Measurements from ENCODE around the gene LRG1. TPM values are rescaled to one million over a fixed set of nuclear protein-coding genes. Genes with fewer than 3 reads are reported as not detected.

The LRG1 gene
- total and polyA plus RNA-seq, 2 of the 13 experiments (the other 11 are each of a cell fraction or from before 2014, with no cell fraction given): 12.0 to 39.3 TPM

- TF ChIP-seq E2F5 (CRISPR knock-in tag; conservative IDR thresholded peaks at IDR 0.05): 0 out of 2 replicates have a peak, but pooled peaks have one; percentile 15
- TF ChIP-seq ZNF883 (CRISPR knock-in tag; IDR thresholded peaks at IDR 0.05; ENCODE audit: not compliant biosample characterization): no peak
- TF ChIP-seq HOXA7 (CRISPR knock-in tag; IDR thresholded peaks at IDR 0.05): no peak
- TF ChIP-seq ZNF256 (CRISPR knock-in tag; conservative IDR thresholded peaks at IDR 0.05): no peak; the same call in 1 of the 2 replicates
- peak; percentile 62; the same call in 1 of the 2 replicates for TF ChIP-seq TAF1 (CRISPR knock-in tag; IDR thresholded peaks at IDR 0.05)
- no peak for TF ChIP-seq LCORL (IDR thresholded peaks at IDR 0.05)
- TF ChIP-seq LCORL (CRISPR knock-in tag; IDR thresholded peaks at IDR 0.05): peak; percentile 92
- TF ChIP-seq ZNF318 (CRISPR knock-in tag; IDR thresholded peaks at IDR 0.05): no peak; the same call in 1 of the 2 replicates
- TF ChIP-seq, protein P1, sequence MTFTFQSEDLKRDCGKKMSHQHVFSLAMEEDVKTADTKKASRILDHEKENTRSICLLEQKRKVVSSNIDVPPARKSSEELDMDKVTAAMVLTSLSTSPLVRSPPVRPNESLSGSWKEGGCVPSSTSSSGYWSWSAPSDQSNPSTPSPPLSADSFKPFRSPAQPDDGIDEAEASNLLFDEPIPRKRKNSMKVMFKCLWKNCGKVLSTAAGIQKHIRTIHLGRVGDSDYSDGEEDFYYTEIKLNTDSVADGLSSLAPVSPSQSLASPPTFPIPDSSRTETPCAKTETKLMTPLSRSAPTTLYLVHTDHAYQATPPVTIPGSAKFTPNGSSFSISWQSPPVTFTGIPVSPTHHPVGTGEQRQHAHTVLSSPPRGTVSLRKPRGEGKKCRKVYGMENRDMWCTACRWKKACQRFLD (CRISPR knock-in tag; IDR thresholded peaks at IDR 0.05; ENCODE audit: borderline replicate concordance): no peak
- TF ChIP-seq CBX1 (IDR thresholded peaks at IDR 0.05; ENCODE audit: low read depth): peak; percentile 50
- peak; percentile 32; the same call in 1 of the 2 replicates for TF ChIP-seq ZNF672 (CRISPR knock-in tag; IDR thresholded peaks at IDR 0.05)
- no peak; the same call in 1 of the 2 replicates for TF ChIP-seq ZC3H4 (CRISPR knock-in tag; IDR thresholded peaks at IDR 0.05; ENCODE audit: borderline replicate concordance)
- no peak for TF ChIP-seq CHCHD3 (CRISPR knock-in tag; IDR thresholded peaks at IDR 0.05)
- no peak for TF ChIP-seq NFE2 (CRISPR knock-in tag; IDR thresholded peaks at IDR 0.05)
- TF ChIP-seq THRA (CRISPR knock-in tag; IDR thresholded peaks at IDR 0.05; ENCODE audit: borderline replicate concordance): peak; percentile 97
- peak; percentile 60; the same call in 1 of the 2 replicates for TF ChIP-seq ZNF549 (CRISPR knock-in tag; IDR thresholded peaks at IDR 0.05)
- no peak for TF ChIP-seq ARID2 (CRISPR knock-in tag; IDR thresholded peaks at IDR 0.05; ENCODE audit: borderline replicate concordance)
- TF ChIP-seq ZNF138 (CRISPR knock-in tag; IDR thresholded peaks at IDR 0.05; ENCODE audit: low read depth): no peak
Observed at GRCh38 chr19:4583961-4584669, 44.3 kb upstream of the LRG1 start (continued).
